ENCODE data around the gene DGKA. TPM values are rescaled to one million over a fixed set of nuclear protein-coding genes. Genes with fewer than 3 reads are reported as not detected.

DGKA gene
- total and polyA plus RNA-seq, 2 of the 13 experiments (the other 11 are each of a cell fraction or from before 2014, with no cell fraction given): 2.4 to 5.4 TPM

DNA sequence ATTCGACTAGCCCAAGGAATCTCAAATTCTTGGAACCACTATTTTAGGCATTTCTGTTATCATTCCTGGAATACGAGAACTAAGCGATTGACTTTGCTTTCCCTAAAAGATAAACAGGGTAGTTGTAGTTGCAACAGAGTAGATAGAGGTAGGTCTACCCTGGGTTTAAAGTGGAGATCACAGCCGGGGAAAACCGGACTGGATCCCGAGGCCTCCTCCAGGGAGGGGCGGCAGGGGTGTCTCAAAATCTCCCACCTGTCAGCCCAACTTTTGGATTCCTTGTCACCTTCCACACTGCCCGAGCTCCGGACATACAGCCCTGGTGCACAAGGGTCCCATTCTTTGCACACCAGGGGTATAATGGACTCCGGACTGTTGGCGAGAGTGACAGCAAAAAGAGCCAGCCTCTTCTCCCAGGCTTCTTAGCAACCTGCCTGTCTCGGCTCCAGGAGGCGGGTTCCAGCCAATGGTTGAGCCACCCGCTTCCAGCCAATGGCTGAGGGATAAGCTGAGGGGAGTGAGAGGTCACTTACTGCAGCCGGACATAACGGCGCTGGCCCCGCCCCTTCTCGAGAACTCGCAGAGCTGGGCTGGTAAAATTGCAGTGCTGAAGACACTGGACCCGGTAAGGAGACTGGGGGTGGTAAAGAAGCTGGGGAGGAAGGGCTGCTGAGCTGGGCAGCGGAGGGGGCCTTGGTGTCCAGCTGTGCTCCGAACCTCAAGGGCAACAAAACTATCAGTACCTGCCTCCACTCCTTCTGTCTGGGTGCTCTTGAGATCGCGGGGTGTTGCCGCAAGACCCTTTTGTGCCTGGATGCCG lies 66.0 kb downstream of the DGKA start, which contains the start of gene SUOX (continued):
- peak; percentile 89 for TF ChIP-seq DR1 (CRISPR knock-in tag; IDR thresholded peaks at IDR 0.05)
- TF ChIP-seq ZNF263 (CRISPR knock-in tag; IDR thresholded peaks at IDR 0.05): 0 out of 2 replicates have a peak, but pooled peaks have one; percentile 22
- 0 out of 2 replicates have a peak, but pooled peaks have one; percentile 33 for TF ChIP-seq CREB3 (CRISPR knock-in tag; IDR thresholded peaks at IDR 0.05)
- no peak for TF ChIP-seq GTF2F1 (IDR thresholded peaks at IDR 0.05; ENCODE audit: low read length)
- TF ChIP-seq GTF3A (CRISPR knock-in tag; conservative IDR thresholded peaks at IDR 0.05): no peak
- TF ChIP-seq KAT7 (CRISPR knock-in tag; IDR thresholded peaks at IDR 0.05; ENCODE audit: borderline replicate concordance): no peak
- TF ChIP-seq SNAPC2 (CRISPR knock-in tag; IDR thresholded peaks at IDR 0.05): peak; percentile 69; the same call in 1 of the 2 replicates
- peak; percentile 98 for TF ChIP-seq RFXAP (CRISPR knock-in tag; IDR thresholded peaks at IDR 0.05; ENCODE audit: borderline replicate concordance)
- no peak for TF ChIP-seq ZNF619 (CRISPR knock-in tag; IDR thresholded peaks at IDR 0.05)
- no peak for TF ChIP-seq ARID5B (CRISPR knock-in tag; IDR thresholded peaks at IDR 0.05)
- TF ChIP-seq ARID2 (CRISPR knock-in tag; IDR thresholded peaks at IDR 0.05; ENCODE audit: borderline replicate concordance): 0 out of 2 replicates have a peak, but pooled peaks have one; percentile 44
- TF ChIP-seq MTF1 (CRISPR knock-in tag; IDR thresholded peaks at IDR 0.05): peak; percentile 54; the same call in 1 of the 2 replicates
- TF ChIP-seq, protein P1, sequence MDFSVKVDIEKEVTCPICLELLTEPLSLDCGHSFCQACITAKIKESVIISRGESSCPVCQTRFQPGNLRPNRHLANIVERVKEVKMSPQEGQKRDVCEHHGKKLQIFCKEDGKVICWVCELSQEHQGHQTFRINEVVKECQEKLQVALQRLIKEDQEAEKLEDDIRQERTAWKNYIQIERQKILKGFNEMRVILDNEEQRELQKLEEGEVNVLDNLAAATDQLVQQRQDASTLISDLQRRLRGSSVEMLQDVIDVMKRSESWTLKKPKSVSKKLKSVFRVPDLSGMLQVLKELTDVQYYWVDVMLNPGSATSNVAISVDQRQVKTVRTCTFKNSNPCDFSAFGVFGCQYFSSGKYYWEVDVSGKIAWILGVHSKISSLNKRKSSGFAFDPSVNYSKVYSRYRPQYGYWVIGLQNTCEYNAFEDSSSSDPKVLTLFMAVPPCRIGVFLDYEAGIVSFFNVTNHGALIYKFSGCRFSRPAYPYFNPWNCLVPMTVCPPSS (IDR thresholded peaks at IDR 0.05): no peak
- no peak for TF ChIP-seq JARID2 (CRISPR knock-in tag; IDR thresholded peaks at IDR 0.05; ENCODE audit: insufficient replicate concordance)
- peak; percentile 96 for TF ChIP-seq RFX5 (IDR thresholded peaks at IDR 0.05; ENCODE audit: low read depth, low read length)
- TF ChIP-seq FIP1L1 (IDR thresholded peaks at IDR 0.05; ENCODE audit: borderline replicate concordance, insufficient read depth, low read depth, low read length): 0 out of 2 replicates have a peak, but pooled peaks have one; percentile 56
- TF ChIP-seq, protein P2, sequence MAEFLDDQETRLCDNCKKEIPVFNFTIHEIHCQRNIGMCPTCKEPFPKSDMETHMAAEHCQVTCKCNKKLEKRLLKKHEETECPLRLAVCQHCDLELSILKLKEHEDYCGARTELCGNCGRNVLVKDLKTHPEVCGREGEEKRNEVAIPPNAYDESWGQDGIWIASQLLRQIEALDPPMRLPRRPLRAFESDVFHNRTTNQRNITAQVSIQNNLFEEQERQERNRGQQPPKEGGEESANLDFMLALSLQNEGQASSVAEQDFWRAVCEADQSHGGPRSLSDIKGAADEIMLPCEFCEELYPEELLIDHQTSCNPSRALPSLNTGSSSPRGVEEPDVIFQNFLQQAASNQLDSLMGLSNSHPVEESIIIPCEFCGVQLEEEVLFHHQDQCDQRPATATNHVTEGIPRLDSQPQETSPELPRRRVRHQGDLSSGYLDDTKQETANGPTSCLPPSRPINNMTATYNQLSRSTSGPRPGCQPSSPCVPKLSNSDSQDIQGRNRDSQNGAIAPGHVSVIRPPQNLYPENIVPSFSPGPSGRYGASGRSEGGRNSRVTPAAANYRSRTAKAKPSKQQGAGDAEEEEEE (CRISPR knock-in tag; IDR thresholded peaks at IDR 0.05; ENCODE audit: borderline replicate concordance): no peak
- 0 out of 2 replicates have a peak, but pooled peaks have one; percentile 65 for TF ChIP-seq ZNF230 (CRISPR knock-in tag; IDR thresholded peaks at IDR 0.05)
- 0 out of 2 replicates have a peak, but pooled peaks have one; percentile 6 for TF ChIP-seq NFE2 (CRISPR knock-in tag; IDR thresholded peaks at IDR 0.05)
- TF ChIP-seq ZNF549 (CRISPR knock-in tag; IDR thresholded peaks at IDR 0.05): no peak
- TF ChIP-seq KLF15 (CRISPR knock-in tag; IDR thresholded peaks at IDR 0.05; ENCODE audit: borderline replicate concordance): peak; percentile 56; the same call in 1 of the 2 replicates
- TF ChIP-seq CCDC6 (CRISPR knock-in tag; IDR thresholded peaks at IDR 0.05): no peak
